Small intestine (tissue), 7 donors: Measurements from ENCODE around the gene SLTM. TPM values are rescaled to one million over a fixed set of nuclear protein-coding genes. Genes with fewer than 3 reads are reported as not detected.
"Not testable (repeated sequence)": the region's sequence is repeated elsewhere in the genome, so short reads cannot be mapped to it uniquely, and the experiment has no call there.

ENCODE experiments used
- DNase-seq, 2 donors: peaks; one replicate each; pipeline versions ENCODE4 v3.0.0 to v3.0.0-alpha.2; 2013
- FAIRE-seq: peaks from 2 replicates; lab custom pipeline; 2012; peaks lifted over from hg19 to GRCh38; lab: Jason Lieb, UNC
- H3K27ac ChIP-seq, 3 donors: one replicate each; pipeline ENCODE4 v1.5.1; 2013; ENCODE audit warnings: low read length in 2 of 3, mild to moderate bottlenecking in 2 of 3, control low read depth in 1 of 3, inconsistent platforms in 1 of 3, low read depth in 1 of 3, moderate library complexity in 1 of 3
- H3K27me3 ChIP-seq, 3 donors: one replicate each; pipeline ENCODE4 v1.6.1; 2013; ENCODE audit warnings: low read length in 3 of 3, inconsistent platforms in 1 of 3; ENCODE audit not compliant: control insufficient read depth in 3 of 3, insufficient read depth in 3 of 3
- H3K36me3 ChIP-seq, 3 donors: one replicate each; pipeline ENCODE4 v1.6.1; 2013; ENCODE audit warnings: low read length in 3 of 3, inconsistent platforms in 1 of 3, low read depth in 1 of 3, mild to moderate bottlenecking in 1 of 3, moderate library complexity in 1 of 3; ENCODE audit not compliant: control insufficient read depth in 3 of 3, insufficient read depth in 2 of 3
- H3K4me1 ChIP-seq, 3 donors: one replicate each; pipeline ENCODE4 v1.6.1; 2013; ENCODE audit warnings: low read length in 2 of 3, inconsistent platforms in 1 of 3, low read depth in 1 of 3, mild to moderate bottlenecking in 1 of 3, moderate library complexity in 1 of 3; ENCODE audit not compliant: control insufficient read depth in 3 of 3, insufficient read depth in 2 of 3
- H3K4me3 ChIP-seq, 3 donors: one replicate each; pipeline ENCODE4 v1.5.1; 2013; ENCODE audit warnings: low read length in 3 of 3, control low read depth in 1 of 3, inconsistent platforms in 1 of 3, low read depth in 1 of 3, mild to moderate bottlenecking in 1 of 3, moderate library complexity in 1 of 3
- H3K9me3 ChIP-seq, 2 donors: one replicate each; pipeline ENCODE4 v1.6.1; 2013; ENCODE audit warnings: low read depth in 1 of 2, low read length in 1 of 2; ENCODE audit not compliant: control insufficient read depth in 2 of 2, insufficient read depth in 1 of 2
- WGBS, 3 donors: extraction: QIAGEN DNeasy Blood & Tissue Kit; methylation state at CpG; one replicate each; pipeline ENCODE4 v1.1.7; 2013; 5-methylcytosine and 5-hydroxymethylcytosine counted together
- polyA plus RNA-seq, 4 donors: library from polyadenylated mRNA; stranded (reverse) in 3 of 4; unstranded in 1 of 4; fragments of 200-250 nt in 3 of 4; fragments of 120-200 nt in 1 of 4; gene quantifications; one replicate each; pipeline versions ENCODE4 v1.2.1 to v1.2.3, GENCODE V29; 2013
- donor health status: healthy with polysubstance abuse.
- donor health status: control.
- donor health status: control.
- donor health status: Bipolar disorder and iron deficiency.
- donor health status: healthy.

Gene SLTM
- polyA plus RNA-seq, 4 donors = 52.1 to 80.5 (median 60.4) TPM

- 87 to 91% (median 90%) methylated on average over 4 of the region's 4 CpGs for WGBS, 3 donors
- no peak overlapping the region for H3K27ac ChIP-seq
- FAIRE-seq = no peak
Measured at GRCh38 chr15:58923284-58923683, 10.2 kb downstream of the SLTM start.

GRCh38 chr15:58921267-58921790 lies 12.2 kb downstream of the SLTM start:
- Histone ChIP-seq H3K4me1 (peaks cover 0 to 3% (median 0%) of the 10 kb centered on the region in 3 donors), H3K36me3 (peaks cover 0 to 37% (median 0%) of the 10 kb centered on the region in 3 donors), H3K4me3 (no peak overlapping the region), H3K27ac (no peak overlapping the region), H3K27me3 (no peaks in the 10 kb centered on the region), H3K9me3 (no peaks in the 10 kb centered on the region)
- no peak for DNase-seq
- 81 to 87% (median 84%) methylated on average over 4 of the region's 4 CpGs for WGBS, 3 donors
- no peak for FAIRE-seq

More at GRCh38 chr15:58923284-58923683, 10.2 kb downstream of the SLTM start:
- DNase-seq = no peak
- H3K4me1 ChIP-seq = peaks cover 0 to 3% (median 0%) of the 10 kb centered on the region in 3 donors
- peaks cover 0 to 45% (median 2%) of the 10 kb centered on the region in 3 donors for H3K36me3 ChIP-seq
- H3K27me3 ChIP-seq = no peaks in the 10 kb centered on the region
- no peaks in the 10 kb centered on the region for H3K9me3 ChIP-seq
- no peak overlapping the region for H3K4me3 ChIP-seq

- not testable (repeated sequence) for H3K4me1 ChIP-seq, H3K9me3 ChIP-seq, DNase-seq, H3K4me3 ChIP-seq, FAIRE-seq, H3K27me3 ChIP-seq, H3K27ac ChIP-seq
- 91 to 99% (median 97%) methylated on average over 7 of the region's 7 CpGs for WGBS, 3 donors
- peaks cover 0 to 38% (median 0%) of the 10 kb centered on the region in 3 donors for H3K36me3 ChIP-seq
Measured at GRCh38 chr15:58920447-58920846, 13.0 kb downstream of the SLTM start.

GRCh38 chr15:58919232-58919631 lies 14.2 kb downstream of the SLTM start:
- 95 to 97% (median 96%) methylated on average over 7 of the region's 7 CpGs for WGBS, 3 donors
- DNase-seq (no peak), FAIRE-seq (no peak)
- no peaks in the 10 kb centered on the region for H3K4me1 ChIP-seq
- H3K9me3 ChIP-seq = no peaks in the 10 kb centered on the region
- H3K27me3 ChIP-seq = no peaks in the 10 kb centered on the region
- no peak overlapping the region for H3K4me3 ChIP-seq
- peaks cover 0 to 36% (median 2%) of the 10 kb centered on the region in 3 donors for H3K36me3 ChIP-seq
- H3K27ac ChIP-seq = no peak overlapping the region

- Histone ChIP-seq H3K36me3 (peaks cover 0 to 33% (median 2%) of the 10 kb centered on the region in 3 donors), H3K27ac (no peak overlapping the region), H3K27me3 (no peaks in the 10 kb centered on the region), H3K4me3 (no peak overlapping the region), H3K9me3 (no peaks in the 10 kb centered on the region), H3K4me1 (no peaks in the 10 kb centered on the region)
- WGBS, 3 donors = 66 to 79% (median 72%) methylated on average over 5 of the region's 5 CpGs
- FAIRE-seq (no peak), DNase-seq (no peak)
Measured at GRCh38 chr15:58918239-58918638, 15.2 kb downstream of the SLTM start.

GRCh38 chr15:58917613-58918129 lies 15.8 kb downstream of the SLTM start:
- not testable (repeated sequence) for H3K4me3 ChIP-seq, H3K9me3 ChIP-seq, DNase-seq, H3K27ac ChIP-seq, FAIRE-seq, H3K4me1 ChIP-seq, H3K27me3 ChIP-seq
- H3K36me3 ChIP-seq = peaks cover 0 to 28% (median 2%) of the 10 kb centered on the region in 3 donors
- 89 to 97% (median 91%) methylated on average over 10 of the region's 10 CpGs for WGBS, 3 donors

- Histone ChIP-seq H3K27ac (no peak overlapping the region), H3K9me3 (no peaks in the 10 kb centered on the region)
Measured at GRCh38 chr15:58916962-58917361, 16.5 kb downstream of the SLTM start.

GRCh38 chr15:58910456-58910855 lies 23.0 kb downstream of the SLTM start:
- Histone ChIP-seq H3K4me3 (no peak overlapping the region), H3K4me1 (no peaks in the 10 kb centered on the region), H3K27me3 (no peaks in the 10 kb centered on the region), H3K9me3 (no peaks in the 10 kb centered on the region), H3K27ac (no peak overlapping the region), H3K36me3 (peaks cover 3 to 20% (median 5%) of the 10 kb centered on the region in 3 donors)
- DNase-seq (no peak), FAIRE-seq (no peak)
- WGBS, 3 donors = 85 to 89% (median 88%) methylated on average over 4 of the region's 4 CpGs

More at GRCh38 chr15:58916962-58917361, 16.5 kb downstream of the SLTM start:
- peaks cover 0 to 29% (median 2%) of the 10 kb centered on the region in 3 donors for H3K36me3 ChIP-seq
- WGBS, 3 donors = 93 to 95% (median 95%) methylated on average over 2 of the region's 2 CpGs
- DNase-seq = no peak
- no peaks in the 10 kb centered on the region for H3K4me1 ChIP-seq
- H3K27me3 ChIP-seq = no peaks in the 10 kb centered on the region
- FAIRE-seq = no peak
- no peak overlapping the region for H3K4me3 ChIP-seq
